NCI-H2081 treated with DMSO at 0.1 percent for 48 hours (cell line): ENCODE results near the gene FANCC.
"Not testable (repeated sequence)": the region's sequence is repeated elsewhere in the genome, so short reads cannot be mapped to it uniquely, and the experiment has no call there.

Experiments
- DNase-seq: peaks from one replicate; lab custom pipeline; 2025; lab: John Stamatoyannopoulos, UW

FANCC gene

DNA sequence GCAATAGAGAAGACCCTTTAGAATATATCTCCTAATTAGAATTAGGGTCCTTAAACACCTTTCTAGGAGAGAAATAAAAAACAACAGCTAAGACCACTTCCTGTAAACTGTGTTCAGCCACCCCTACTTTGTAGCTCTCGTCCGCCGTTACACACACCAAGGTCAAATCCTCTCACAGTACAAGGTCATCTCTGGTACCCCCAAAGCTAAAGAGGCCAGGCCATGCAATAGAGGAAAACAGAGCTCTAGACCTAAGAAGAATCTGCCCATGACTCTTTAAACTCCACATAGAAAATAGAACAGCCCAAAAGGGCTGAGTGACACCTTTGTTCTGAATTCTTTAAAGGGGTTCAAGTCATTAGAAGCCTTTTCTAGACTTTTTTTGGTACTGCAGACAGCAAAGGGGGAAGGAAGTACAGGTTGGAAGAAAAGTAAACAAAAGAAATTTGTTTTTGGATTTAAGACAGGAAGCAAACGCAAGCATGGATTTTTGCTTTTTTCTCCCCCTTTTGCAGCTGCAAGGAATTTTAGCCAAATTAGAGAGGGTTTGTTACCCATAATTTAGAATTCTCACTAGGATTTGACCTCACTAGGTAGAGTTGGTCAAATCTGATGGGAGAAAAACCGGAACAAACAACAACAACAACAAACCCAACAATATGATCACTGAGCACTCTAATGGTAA lies 13.4 kb upstream of the FANCC start:
- DNase-seq, result no peak

DNA sequence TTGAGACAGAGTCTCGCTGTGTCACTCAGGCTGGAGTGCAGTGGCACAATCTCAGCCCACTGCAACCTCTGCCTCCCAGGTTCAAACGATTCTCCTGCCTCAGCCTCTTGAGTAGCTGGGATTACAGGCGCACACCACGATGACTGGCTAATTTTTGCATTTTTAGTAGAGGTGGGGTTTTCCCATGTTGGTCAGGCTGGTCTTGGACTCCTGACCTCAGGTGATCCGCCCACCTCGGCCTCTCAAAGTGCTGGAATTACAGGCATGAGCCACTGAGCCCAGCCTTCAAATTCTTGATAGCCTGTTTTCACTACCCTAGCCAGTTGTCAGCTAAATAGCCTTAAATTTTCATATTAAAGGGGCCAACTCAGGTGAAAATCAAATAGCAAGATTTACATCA lies 11.6 kb upstream of the FANCC start:
- not testable (repeated sequence) for DNase-seq

DNA sequence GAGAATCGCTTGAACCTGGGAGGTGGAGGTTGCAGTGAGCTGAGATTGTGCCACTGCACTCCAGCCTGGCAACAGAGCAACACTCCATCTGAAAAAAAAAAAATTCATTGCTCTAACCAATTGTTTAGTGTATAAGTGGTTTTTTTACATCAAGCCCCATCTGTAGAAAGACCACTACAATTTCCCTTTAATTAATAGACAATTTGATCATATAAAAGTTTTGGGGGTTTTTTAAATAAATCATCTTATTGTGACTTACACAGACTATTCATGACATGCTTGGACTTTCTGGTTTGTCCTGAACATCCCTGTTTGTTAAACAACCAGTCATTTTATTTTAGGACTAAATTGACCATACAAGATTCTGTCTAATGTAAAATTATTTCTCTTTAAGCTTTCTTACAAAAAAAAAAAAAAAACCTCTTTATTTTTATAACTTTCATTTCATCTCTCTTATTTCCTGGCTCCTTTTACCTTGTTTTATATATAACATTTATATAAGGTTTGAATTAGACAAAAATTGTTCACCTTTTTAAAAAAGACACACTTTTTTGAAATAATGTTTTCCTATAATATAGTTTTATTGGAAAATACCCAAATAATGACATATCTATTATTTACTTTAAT lies 9.8 kb upstream of the FANCC start:
- DNase-seq, result no peak

- DNase-seq, result no peak
Observed at GRCh38 chr9:95325221-95325620, 7.7 kb upstream of the FANCC start.

DNA sequence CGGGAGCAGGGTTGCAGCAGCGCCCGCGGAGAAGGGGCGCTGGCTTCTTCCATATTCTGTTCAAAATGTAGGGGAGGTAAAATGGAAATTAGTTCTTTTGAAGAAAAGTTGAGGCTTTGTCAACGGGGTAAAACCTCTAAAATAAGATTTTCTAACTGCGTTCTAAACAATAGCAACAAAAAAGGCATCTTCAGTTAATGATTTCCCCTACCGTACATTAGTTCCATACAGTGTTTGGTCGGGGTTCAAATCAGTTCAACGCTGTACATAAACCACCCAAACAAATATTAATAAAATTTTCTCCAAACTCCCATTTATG lies 343 bp upstream of the FANCC start:
- DNase-seq, result no peak

- peak; percentile 22 for DNase-seq
Observed at GRCh38 chr9:95316794-95317118, 753 bp downstream of the FANCC start.

GRCh38 chr9:95316274-95316673 lies 1.2 kb downstream of the FANCC start:
- no peak for DNase-seq

- DNase-seq, result no peak
Observed at GRCh38 chr9:95315108-95315746, 2.3 kb downstream of the FANCC start.

DNA sequence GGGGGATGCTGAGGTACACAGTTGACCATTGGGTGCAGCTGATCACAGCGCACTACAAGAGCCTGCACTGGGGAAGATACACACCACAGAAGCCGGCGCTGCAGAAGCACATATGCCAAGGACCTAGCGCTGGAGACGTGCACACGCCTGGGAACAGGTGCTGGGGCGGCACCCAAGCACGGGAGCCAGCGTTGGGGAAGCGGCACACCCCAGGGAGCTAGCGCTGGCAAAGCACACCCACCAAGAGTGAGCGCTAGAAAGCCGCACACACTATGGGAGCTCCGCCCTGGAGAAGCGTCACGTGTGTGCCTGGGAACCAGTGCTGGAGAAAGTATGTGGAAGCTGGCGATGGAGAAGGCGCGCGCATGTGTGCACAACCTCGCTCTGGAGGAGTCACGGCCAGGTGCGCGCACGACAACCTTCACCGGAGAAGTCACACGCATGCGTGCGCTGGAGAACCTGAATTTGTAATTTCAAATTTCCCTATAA lies 4.5 kb downstream of the FANCC start:
- peak; percentile 58 for DNase-seq

- DNase-seq, result no peak
Observed at GRCh38 chr9:95311961-95312360, 5.5 kb downstream of the FANCC start.

DNA sequence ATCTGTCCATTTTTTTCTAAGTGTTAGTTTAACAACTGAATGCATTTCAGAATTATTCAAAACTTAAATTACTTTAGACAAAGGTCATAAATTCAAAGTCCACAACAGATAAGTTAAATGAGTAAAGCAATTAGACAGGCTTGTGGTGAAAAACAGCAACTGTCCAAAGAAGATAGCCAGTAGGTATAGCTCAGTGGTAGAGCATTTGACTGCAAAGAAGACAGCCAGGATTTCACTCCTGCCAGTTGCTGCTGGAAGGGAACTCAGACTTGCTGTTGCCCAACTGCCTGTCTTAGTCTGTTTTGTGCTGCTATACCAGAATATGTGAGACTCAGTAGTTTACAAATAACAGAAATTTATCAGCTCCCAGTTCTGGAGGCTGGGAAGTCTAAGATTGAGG lies 10.0 kb downstream of the FANCC start:
- no peak for DNase-seq

- DNase-seq, result no peak
Observed at GRCh38 chr9:95306819-95307218, 10.7 kb downstream of the FANCC start.

DNA sequence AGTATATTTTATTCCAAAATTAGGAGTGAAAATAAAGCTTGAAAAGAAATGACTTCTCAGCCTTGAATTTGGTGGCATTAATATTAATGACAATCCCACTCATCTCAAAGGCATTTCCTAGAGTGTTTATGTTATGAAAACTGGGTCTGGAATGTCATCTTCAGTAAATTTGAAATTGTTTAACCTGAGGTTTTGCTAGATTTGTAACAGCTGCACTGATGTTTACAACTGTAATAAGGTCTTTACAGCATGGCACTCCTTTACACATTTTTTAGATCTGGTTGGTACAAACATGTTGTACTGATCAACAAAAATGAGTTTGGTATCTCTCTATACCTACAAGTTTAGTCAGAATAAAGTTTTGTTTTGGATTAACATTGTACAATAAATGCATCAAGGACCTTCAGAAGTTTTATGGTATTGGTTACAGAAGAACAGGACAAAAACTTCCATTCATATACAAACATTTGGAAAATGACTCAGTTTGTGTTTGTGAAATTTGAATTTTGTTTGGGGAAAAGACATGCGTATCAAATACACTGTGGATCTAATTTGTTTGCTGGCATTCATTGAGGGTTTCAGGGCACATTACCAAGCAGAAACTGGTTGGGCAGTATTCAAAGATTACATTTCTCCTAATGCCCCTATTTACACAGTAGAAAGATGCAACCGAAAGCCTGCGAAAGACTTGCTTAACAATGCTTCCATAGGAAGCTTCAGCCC lies 11.6 kb downstream of the FANCC start:
- DNase-seq, result no peak

DNA sequence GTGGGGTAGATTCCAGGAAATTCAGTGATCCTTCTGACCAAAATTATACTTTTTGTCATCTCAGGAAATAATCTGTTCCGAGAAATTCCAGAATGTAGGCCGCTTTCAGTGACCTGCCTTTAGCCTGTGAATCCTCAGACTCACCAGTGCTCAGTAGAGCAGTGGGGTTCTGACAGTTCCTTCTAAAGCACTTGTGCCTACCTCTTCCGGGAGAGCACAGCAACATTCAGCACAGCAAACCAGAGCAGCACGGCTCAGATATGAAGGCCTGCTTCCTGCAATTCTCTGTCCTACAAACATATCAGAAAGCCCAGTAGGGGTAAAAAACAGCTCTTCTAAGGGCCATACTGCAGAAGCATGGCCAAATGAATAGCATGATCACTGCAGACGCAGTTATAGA lies 15.0 kb downstream of the FANCC start:
- DNase-seq, result no peak

DNA sequence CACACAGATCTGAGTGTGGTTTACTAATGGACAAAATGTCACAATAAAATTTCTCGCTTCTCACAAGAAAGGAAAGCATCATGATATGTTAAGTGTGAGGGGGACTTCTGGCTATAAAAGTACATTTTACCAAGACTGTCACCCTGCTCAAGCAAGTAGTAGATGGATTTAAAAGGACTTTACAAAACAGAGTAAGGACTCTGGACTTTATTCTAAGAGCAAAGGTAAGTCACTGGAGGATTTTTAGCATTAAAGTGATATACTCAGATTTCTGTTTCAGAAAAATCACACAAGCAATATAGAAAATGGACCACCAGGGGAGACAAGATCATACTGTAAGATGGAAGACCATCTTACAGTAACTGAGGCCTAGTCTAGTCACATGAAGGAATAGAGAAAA lies 19.7 kb downstream of the FANCC start:
- DNase-seq, result no peak

- no peak for DNase-seq
Observed at GRCh38 chr9:95297316-95297715, 20.2 kb downstream of the FANCC start.

DNA sequence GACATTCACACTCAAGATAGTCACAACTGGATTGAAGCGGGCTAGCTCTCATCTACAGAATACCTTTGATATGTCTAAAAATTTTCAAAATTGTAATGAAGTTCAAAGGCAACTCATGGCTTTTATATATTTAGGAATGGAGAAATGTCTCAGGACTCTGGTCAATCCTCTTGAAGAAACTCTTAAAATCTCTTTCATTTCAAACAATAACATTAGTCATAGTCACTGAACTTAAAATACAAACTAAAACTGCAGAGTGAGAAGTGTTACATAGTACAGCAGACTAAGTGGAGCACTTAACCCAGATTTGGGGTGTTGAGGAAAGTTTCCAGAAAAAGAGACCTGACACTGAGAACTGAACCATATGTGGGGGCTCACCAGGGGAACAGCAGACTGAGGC lies 20.7 kb downstream of the FANCC start:
- no peak for DNase-seq

GRCh38 chr9:95293296-95293695 lies 24.2 kb downstream of the FANCC start:
- DNase-seq, result not testable (repeated sequence)

DNA sequence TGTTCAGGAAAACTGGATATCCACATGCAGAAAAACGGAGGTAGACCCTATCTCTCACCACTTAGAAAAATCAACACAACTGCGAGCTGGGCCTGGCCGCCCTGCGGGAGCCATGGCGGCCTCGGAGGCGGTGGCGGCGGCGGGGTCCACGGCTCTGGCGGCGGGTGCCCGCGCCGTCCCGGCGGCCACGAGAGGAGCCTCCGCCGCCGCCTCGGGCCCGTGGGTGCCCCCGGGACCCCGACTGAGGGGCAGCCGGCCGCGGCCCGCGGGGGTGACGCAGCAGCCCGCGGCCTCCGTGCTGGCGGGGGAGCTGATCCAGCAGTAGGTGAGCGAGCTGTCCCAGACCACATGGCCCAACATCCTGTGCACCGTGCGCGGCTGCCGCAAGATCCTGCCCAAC lies 25.3 kb downstream of the FANCC start:
- no peak for DNase-seq

DNA sequence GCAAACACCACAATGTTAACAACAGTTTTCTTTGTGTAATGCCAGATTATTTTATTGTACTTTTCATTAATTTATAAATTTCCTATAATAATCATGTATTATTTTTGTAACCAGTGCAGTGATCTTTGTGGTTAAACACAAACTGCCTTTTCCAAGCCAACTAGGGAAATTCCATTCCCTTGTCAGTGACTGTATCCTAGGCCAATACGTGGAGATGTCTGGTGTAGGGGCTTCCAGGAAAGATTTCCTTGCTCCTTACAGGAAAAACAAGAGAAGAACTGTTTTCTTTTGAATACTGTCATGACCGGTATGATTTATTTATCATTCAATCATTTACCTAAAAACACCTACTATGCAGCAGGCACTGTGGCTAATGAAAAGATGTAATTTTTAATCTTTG lies 31.4 kb downstream of the FANCC start:
- no peak for DNase-seq

GRCh38 chr9:95285307-95285706 lies 32.2 kb downstream of the FANCC start:
- no peak for DNase-seq

- no peak for DNase-seq
Observed at GRCh38 chr9:95284162-95285080, 33.1 kb downstream of the FANCC start.
